ENCODE results near the gene LRRC4C.

DNA sequence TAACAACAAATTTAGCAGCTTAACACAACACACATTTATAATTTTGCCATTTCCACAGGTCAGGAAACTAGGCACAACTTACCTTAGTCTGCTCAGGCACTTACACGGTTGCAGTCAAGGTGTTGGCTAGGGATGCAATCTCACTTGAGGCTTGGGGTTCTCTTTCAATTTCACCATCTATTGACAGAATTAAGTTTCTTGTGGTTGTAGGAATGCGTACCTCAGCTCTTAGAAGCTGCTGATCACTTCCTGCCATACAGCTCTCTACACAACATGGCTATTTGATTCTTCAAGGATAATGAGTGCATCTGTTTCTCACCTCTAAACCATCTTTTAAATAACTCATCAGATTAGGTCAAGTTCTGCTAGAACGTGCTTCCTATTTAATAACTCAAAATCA is 968.1 kb downstream of the LRRC4C start:
- TF ChIP-seq POLR2A (IDR thresholded peaks at IDR 0.05; ENCODE audit: low read length) (no peak), GATA1 (IDR thresholded peaks at IDR 0.05; ENCODE audit: low read depth, low read length) (no peak)
